ENCODE measurements around the gene CFAP299.

Gene CFAP299

DNA sequence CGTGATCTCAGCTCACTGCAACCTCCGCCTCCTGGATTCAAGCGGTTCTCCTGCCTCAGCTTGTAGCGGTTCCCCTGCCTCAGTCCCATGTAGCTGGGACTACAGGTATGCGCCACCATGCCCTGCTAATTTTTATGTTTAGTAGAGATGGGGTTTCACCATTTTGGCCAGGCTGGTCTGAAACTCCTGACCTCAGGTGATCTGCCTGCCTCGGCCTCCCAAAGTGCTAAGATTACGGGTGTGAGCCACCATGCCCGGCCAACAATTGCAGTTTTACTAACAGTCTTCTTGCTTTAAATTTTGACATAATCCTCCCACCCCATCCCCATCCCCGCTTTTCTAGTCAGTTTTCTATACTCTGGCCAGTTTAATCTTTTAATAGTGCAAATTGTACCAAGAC lies 112.0 kb downstream of the CFAP299 start:
- no peak for DNase-seq (ENCODE audit: low read depth)

- DNase-seq (ENCODE audit: low read depth), result no peak
Observed at GRCh38 chr4:80448056-80448455, 112.5 kb downstream of the CFAP299 start.

- no peak for DNase-seq (ENCODE audit: low read depth)
Observed at GRCh38 chr4:80452055-80452454, 116.5 kb downstream of the CFAP299 start.

DNA sequence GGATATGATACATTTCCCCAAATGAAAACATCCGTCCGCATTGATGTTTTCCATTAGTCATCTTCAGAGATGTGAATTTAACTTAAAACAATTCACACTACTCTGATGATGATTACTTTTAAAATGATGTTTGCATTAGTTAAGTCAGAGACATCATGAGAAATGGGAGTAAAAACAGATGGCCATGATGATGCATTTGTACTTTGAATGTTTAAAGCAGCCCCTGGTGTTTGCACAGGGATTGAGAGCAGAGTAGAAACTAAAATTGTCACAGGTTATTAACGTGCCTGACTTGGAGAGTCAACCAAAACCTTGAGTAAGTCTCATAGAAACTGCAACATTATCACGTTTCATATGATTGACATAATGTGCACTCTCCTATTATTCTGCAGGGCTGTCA lies 117.2 kb downstream of the CFAP299 start:
- DNase-seq (ENCODE audit: low read depth), result no peak

- DNase-seq (ENCODE audit: low read depth), result no peak
Observed at GRCh38 chr4:80454040-80454439, 118.5 kb downstream of the CFAP299 start.

- no peak for DNase-seq (ENCODE audit: low read depth)
Observed at GRCh38 chr4:80454556-80454955, 119.0 kb downstream of the CFAP299 start.

DNA sequence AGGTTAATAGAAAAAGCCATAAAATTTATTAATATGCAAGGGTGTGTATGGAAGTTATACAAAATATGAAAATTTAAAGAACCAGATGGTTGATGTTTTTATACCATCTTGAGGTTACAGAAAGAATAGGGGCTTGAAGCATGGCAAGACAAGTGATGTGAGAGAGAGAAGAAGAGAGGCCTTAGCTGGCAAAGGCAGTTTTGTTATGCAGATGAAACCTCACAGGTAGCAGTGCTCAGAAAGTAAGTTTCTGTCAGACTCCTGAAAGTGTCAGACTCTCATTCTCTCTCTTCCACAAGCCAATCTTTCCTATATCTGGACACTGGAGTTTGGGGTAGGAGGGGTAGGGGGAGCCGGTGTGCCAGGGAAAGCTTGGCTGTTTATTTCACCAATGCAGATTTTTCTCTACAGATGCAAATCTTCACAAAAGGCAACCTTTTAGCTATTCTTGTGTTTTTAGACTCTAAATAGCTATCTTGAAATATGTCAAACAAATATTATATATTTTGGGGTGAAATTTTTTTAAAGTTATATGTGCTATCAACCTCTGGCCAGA lies 124.5 kb downstream of the CFAP299 start:
- DNase-seq (ENCODE audit: low read depth), result no peak

- DNase-seq (ENCODE audit: low read depth), result no peak
Observed at GRCh38 chr4:80461412-80461811, 125.9 kb downstream of the CFAP299 start.

- DNase-seq (ENCODE audit: low read depth), result no peak
Observed at GRCh38 chr4:80462621-80463091, 127.1 kb downstream of the CFAP299 start.

GRCh38 chr4:80463509-80463908 lies 128.0 kb downstream of the CFAP299 start:
- DNase-seq (ENCODE audit: low read depth), result no peak

- DNase-seq (ENCODE audit: low read depth), result no peak
Observed at GRCh38 chr4:80465238-80465637, 129.7 kb downstream of the CFAP299 start.

DNA sequence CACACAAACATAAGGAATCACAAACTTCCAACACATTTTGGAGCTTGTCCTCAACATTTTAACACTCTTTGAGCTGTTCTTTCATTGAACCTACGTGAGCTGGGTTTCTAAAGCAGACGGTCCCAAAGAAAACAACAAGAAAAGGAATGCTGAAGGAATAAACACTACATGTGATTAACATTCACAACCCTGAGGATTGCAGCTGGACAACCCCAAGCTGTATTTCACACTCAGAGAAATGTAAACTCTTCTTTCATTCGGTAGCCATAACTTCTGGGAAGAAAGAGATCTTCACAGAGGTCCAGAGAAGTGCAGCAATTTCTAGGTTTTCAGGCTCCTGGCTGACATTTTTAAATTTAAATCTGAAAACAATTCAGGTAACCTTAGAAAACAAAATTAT lies 130.2 kb downstream of the CFAP299 start:
- DNase-seq (ENCODE audit: low read depth), result no peak

- no peak for DNase-seq (ENCODE audit: low read depth)
Observed at GRCh38 chr4:80466618-80467017, 131.1 kb downstream of the CFAP299 start.

DNA sequence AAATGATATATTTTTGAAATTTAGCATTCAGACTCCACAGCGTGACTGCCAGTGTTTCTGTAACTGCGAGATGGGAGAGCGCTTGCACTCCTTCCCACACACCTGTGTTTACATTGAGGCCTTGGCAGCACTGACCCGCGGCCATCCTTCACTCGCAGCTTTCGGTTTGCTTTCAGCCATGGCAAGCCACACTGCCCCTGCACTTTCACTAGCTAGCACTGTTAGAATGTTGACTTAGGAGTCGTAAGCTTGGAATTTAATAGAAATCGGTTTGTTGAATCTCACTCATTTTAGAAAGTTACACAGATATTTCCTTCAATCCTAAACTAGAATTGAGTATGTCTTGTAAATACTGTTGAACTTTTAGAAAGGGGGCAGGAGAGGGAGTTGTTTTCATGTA lies 136.2 kb downstream of the CFAP299 start:
- DNase-seq (ENCODE audit: low read depth), result no peak

GRCh38 chr4:80475236-80475635 lies 139.7 kb downstream of the CFAP299 start:
- no peak for DNase-seq (ENCODE audit: low read depth)

DNA sequence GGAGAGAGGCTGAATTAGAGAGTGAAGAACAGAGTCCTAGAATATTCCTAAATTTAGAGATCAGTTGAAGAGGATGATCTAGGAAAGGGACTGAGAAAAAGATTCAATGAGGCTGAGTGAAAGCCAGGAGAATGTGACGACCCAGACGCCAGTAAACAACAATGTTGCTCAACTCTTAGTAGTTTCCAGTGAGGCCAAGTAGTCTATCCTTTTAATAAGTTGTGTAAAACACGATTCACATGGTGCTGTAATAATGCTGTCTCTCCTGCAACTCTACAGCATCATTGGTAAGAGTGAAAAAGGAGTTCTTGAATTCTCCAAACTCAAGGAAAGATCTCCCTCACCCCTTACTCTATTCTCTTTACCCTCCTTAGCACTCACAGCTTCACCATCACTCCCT lies 140.3 kb downstream of the CFAP299 start:
- DNase-seq (ENCODE audit: low read depth), result no peak

DNA sequence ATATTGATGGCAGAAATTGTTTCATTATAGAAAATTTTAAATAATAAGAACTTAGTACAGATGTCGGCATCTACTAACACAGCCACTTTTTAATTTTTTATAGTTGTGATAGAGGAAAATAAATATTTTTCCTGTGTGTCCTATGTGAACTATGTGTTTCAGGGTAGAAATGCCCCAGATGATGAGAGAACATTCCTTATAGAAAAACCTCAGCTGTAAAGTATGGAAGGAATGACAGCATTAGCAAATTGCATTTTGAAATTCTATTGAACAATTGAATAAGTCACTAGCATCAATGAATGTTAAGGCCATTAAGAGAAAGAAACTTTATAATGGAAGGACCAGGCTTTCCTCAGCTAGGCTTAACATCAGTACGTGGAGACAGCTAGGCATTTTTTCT lies 149.2 kb downstream of the CFAP299 start:
- no peak for DNase-seq (ENCODE audit: low read depth)

DNA sequence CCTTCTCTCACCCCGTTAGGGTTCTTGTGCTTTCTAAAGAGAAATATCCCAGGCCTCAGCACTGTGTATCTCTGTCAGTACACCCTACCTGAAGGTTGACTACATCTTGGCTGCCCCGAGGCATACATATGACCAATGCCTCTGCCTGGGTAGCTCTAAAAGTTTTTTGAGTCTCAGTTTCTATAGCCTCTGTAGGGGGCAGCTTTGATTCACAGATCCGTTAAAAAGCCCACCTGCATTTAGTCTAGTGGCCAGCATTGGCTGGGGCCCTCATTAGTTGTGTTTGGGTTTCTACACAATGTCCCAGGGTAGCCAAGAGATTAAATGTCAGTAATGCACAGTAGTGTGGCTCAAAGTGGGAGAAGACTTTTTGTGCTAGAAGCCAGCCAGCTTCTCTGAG lies 151.1 kb downstream of the CFAP299 start:
- no peak for DNase-seq (ENCODE audit: low read depth)

DNA sequence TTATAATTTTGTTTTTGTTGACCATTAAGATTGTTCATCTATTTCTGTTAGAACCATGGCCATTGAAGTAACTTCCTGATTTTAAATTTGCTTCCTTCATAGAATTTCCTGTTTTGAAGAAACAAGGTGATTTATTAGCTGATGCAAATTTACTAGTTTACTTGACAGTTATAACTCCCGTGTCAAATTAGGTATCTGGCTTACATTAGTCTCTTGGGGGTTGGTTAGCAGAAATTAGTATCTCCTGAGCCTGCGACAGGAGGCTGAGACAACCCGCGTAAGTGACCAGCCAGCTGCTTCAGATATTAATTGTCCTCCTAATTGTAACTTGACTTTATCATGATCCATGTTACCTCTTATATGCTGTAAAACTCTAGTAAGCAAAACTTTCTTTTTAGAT lies 154.3 kb downstream of the CFAP299 start:
- no peak for DNase-seq (ENCODE audit: low read depth)

DNA sequence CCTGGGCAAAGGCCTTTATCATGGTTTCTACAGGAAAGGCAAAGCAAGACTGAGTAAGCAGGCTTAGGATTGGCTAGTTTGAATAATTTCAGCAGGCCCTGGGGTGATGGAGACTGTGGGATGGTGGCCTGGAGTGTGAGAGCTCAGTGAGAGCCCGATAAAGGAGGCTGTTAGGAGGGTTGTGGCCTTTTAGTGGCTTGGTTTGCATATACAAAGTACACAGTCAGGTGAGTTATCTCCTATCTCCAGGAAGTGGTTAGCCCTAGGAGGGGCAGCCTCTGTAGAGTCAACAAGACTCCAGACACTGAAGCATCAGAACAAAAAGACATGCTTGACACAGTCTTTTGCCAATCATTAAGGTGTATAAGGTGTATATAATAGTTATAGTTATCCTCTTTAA lies 157.2 kb downstream of the CFAP299 start:
- peak; percentile 30 for DNase-seq (ENCODE audit: low read depth)

DNA sequence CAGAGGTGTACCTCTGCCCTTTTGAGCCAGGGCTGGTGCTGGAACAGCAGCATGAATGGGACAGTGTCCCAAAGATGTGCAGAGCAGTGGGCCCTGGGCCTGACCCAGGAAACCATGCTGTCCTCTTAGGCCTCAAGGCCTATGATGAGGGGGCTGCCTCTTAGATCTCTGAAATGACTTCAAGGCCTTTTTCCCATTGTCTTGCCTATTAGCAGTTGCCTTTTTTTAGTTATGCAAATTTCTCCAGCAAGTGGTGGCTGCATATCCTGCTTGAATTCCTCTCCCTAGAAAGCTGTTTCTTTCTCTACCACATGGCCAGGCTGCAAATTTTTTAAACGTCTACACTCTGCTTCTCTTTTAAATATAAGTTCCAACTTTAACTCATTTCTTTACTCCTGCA lies 160.3 kb downstream of the CFAP299 start:
- DNase-seq (ENCODE audit: low read depth), result no peak

DNA sequence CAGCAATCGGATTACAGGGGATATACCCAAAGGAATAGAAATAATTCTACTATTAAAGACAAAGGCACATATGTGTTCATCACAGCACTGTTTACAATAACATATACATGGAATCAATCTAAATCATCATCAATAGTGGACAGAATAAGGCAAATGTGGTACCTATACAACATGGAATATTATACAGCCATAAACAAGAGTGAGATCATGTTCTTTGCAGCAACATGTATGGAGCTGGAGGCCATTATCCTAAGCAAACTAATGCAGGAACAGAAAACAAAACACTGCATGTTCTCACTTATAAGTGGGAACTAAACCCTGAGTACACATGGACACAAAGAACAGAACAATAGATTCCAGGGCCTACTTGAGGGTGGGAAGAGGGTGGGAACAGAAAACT lies 163.2 kb downstream of the CFAP299 start:
- no peak for DNase-seq (ENCODE audit: low read depth)

GRCh38 chr4:80500613-80501012 lies 165.1 kb downstream of the CFAP299 start:
- no peak for DNase-seq (ENCODE audit: low read depth)

GRCh38 chr4:80507077-80507476 lies 171.5 kb downstream of the CFAP299 start:
- no peak for DNase-seq (ENCODE audit: low read depth)

DNA sequence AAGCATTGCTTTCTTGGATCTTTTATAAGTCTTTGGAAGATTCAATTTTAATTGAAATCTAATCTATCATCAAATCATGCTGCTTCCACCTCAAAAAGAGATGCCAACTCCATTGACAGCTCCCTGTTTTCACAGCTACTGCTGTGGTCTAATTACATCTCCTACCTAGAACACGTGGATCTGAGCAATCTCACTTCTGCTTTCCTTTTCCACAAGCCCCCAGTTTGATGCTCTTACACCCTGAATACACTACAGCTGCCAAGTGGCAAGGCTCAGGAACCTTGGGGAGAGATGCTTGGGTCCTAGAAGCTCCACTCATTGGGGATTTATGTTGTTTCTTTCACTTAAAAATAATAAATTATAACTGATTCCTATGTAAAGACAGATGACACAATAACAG lies 172.0 kb downstream of the CFAP299 start:
- DNase-seq (ENCODE audit: low read depth), result no peak

Data from T follicular helper cell (primary cell).